GM18909 (cell line): ENCODE results near the gene PBRM1.
A peak's percentile ranks its signal among the peaks of the same experiment; 100 is the strongest.
"Not testable (repeated sequence)": the region's sequence is repeated elsewhere in the genome, so short reads cannot be mapped to it uniquely, and the experiment has no call there.

Source experiments
- ATAC-seq: cut with Tn5 transposase; IDR thresholded peaks from one replicate; pipeline ENCODE4 v1.9.1; 2021; ENCODE audit warnings: mild to moderate bottlenecking; ENCODE audit not compliant: unreplicated experiment, poor library complexity

The PBRM1 gene

DNA sequence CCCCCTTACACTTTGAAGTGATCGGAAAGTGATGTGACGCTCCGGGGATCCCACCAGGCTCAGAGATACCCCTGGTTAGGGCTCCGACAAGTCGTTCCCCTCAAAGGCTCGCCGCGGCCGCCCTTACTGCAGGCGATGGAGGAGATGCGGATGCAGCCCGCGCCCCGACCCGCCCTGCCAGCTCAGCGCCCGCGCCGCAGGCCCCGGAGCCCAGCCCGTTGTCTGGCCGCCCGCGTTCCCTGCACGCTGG, 19.6 kb upstream of the PBRM1 start:
- ATAC-seq = no peak

DNA sequence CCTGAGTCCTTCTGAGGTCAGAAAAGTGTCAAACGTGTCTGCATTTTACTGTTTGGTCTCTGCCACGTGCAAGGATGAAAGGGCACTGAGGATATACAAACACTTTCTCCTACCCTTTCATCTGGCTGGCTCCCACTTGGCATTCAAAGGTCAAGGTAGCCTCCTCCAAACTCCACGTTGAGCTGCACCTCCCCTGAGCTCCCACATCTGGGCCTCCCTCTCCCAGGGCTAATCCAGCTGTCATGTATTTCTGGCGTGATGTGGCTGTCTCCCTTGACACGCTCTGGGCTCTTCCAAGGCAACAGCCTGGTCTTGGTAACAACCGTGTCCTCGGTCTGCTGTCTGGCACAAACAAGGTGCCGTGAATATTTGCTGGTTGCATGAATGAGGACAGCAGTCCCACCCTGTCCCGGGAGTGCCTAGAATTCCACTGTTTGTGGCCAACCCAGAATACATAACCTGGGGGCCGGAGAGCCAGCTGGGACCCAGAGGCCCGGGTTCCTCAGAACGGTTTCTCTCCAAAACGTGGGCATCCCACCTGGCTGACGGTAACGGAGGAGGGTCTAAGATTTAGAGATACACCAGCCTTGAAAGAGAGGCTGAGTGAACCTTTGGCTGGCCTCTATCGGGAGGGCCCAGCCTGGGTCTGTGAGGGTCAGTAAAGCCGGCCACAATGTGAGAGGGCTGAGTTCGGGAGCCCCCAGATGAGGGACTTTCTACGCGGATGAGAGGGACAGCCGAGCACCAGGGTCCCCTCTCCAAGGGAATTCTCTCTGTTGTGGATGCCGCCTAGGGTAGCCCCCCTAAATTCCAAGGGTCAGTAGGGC, 19.1 kb upstream of the PBRM1 start:
- peak; percentile 15 for ATAC-seq

DNA sequence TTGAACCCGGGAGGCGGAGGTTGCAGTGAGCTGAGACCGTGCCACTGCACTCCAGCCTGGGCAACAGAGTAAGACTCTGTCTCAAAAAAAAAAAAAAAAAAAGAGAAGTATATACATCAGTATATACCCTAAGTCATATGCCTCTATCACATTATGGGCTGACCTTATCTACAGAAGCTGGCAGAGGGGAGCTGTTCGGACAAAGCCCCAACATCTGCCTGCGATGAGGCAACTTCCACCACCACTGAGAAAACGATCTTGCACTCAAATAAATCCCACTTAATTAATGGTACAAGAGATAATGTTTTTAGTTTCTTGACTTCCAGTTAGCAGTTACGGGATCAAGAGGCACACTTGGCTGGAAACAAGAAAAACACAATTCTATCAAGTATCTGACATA, 17.6 kb upstream of the PBRM1 start:
- no peak for ATAC-seq

DNA sequence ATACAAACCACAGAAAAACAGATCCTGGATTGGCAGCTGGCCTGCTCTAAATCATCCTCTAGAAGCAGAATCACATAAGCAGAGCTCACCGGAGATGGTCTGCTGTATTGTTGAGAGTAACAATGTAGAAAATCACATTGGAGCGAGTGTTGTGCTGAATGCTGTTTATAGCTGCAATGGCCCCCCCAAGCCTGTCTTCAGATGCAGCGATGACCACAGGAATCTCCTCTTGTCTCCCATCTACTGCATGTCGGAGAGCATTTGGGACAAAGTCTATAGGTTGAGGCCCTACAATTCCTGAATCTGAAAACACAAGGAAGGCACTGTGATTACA, 11.9 kb upstream of the PBRM1 start:
- no peak for ATAC-seq

DNA sequence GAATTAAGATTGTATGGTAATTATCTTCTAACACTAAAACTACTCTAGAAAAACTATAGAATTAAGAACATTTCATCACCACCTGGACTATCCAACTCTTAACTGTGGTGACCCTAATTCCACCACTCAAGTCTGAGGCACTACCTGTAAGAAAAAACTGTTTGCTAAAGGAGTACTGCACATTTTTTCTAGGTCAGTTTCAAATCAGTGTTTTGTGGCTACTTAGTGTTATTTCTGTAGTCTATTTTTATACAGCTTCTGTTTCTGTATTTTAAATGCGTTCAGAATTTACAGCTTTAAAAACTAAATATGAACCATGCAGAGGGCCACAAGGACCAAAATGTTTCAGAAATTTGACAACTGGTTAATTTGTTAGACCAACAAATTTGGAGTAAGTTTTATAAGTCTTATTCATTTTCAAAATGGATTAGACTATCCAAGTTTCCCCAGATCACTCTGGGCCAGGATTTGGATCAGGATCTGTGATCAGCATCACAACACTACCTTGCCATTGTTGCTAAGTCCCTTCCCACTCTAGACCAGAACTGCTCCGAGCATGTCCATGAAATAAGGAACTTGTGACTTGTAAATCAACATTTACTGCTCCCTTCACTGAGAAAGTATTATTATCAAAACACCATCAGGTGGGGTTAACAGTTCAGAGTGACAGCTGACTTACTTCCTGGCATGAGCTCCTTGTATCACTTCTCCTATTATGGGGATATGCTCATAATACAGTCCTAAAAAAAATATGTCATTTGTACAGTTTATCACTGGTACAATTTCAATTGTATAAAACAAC, 11.3 kb upstream of the PBRM1 start:
- no peak for ATAC-seq

DNA sequence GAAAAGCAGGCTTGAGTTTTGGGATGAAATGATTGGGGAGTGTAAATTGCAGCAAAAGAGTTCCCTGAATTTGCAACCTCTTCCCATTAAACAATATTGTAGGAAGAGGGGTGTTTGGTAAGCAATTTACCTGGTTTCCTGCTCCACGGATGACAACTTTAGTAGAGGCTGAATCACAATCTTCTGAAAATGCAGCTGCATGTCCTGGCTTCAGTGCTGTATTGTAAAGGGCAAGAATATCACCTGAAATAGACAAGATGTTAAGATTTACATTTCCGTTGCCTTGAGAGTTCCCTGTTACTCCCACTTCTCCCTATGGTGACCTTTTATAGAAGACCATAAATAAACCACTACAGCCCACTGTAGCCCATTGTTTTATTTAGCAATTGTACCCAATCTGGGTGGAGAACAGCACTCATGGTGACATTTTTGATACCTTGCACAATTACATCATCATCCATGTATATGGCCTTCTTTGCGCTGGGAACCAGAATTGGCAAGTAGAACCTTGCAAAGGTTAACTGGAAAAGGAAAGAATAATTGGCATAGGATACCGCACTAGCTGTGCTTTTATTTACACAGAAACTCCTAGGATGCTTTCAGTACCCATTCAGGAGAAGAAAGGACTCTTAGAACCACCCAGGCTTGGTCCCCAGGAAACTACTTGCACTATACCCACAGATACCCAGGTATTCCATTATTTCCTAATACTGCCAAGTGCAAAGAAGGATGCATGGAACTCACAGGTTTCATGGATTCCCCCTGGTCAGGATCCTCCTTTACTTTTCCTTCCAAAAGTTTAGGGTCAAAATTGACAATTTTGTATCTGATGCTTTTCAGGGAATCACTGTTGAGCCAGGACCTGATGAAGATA, 10.3 kb upstream of the PBRM1 start:
- ATAC-seq = no peak

DNA sequence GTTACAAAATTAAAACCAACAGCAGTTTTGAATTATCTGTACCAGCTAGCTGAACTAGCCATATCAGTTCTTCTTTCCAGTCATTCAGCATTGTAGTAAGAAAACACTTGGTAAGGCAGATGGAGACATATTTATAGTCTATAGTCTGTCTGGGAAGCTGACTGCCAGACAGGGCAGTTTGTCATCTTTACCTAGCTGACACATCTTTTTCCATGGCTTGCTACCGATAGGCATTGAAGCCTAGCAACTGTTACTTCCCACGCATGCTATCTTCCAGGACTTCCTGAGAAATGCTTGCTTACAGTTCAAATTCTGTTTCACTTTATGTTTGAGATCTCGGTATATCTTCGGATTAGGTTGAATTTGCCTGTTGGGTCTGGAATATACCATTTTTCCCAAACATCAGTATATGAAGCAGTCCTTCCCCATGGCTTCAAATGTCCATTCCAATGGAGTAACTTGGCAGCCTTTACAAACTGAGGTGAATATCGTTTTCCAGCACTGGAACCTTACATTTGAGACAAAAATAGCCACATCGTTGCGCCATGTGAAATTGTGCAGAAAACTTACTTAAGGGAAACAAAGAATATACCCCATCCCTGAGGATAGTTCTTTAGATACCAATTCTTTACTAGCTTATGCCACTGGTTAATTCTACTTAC, 8.9 kb upstream of the PBRM1 start:
- no peak for ATAC-seq

DNA sequence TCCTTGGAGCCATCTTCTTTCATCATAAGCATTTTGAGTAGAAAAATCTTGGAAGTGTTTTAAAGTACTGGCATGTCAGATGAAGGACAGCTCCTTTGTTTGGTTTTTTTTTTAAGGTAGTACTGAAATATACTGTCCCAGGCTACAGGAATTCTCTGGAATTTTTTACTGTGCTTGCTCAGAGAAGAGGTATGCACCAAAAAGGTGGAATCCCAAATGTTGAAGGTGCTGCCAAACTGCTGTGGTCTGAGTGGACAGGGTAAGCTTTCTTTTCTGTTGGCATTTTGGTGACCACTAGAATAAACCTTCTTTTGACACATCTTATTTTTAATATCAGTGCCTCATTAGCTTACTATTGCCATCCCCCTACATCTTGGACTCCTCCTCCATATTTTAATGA, 7.4 kb upstream of the PBRM1 start:
- no peak for ATAC-seq

DNA sequence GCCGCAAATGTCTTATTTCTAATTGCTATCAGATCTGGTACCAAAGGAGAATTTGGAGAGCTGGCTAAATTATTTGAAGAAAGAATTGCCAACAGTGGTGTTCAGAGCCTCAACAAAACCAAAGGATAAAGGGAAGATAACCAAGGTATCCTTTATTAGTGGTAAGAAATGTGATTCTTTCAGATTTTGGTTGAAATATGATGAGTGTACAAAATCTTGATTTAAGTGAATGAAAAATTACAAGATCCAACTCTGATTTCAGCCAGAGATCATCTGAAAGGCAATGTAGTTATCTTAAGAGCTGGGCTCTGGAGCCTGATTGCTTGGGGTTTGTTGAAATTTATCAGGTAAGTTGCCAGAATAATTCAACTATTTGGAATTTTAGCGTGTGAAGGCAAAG, 4.8 kb upstream of the PBRM1 start:
- no peak for ATAC-seq

DNA sequence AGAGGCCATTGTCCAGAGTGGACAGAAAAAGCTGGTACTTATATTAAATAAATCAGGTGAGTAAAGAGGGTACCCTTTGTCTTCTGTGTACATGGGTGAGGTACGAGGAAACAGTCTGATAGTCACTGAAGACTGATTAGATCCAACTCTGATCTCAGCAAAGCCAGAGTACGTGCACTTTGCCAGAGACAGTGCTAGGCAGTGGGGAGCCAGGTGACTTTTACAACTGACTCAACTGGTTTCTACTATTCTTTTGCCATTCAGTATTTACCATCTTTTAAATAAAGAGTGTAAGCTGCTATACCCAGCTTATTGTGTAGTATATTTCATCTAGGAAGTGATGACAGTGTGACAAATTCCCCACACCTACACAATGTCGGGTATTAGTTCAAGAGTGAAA, 3.4 kb upstream of the PBRM1 start:
- no peak for ATAC-seq

DNA sequence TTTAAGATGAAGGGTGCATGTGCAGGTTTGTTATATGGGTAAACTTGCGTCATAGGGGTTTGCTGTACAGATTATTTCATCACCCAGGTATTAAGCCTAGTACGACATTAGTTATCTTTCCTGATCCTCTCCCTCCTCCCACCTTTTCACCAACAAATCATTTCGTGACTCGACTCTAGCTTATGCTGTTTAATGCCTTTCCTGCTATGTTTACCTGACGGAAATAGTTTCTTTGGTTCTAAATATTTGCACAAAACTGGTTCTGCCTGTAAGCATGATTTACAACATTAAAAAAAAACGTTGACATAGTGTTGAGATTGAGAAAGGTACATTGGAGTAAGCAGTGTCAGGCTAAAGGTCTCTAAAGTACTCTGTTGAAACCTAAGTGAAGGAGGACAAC, 2.6 kb upstream of the PBRM1 start:
- no peak for ATAC-seq

DNA sequence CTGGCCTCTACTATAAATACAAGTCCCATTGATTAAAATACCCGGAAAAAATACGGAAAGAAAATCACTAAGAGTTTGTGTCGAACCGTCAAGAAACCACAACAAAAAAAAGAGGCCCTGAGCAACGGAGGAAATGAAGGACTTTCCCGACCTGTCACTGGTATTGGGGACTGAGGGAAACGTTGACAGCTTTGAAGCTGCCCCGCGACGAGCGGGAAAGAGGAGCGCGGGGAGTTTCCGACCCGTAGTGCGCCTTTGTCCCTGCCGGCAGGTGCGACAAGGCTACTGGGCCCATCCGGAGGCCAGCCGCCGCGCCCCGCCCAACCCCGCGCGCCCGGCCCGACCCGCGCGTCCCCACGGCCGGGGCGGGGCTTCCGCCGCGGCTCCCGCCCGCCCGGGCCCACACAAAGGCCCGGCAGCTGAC, 416 bp downstream of the PBRM1 start:
- ATAC-seq = peak; percentile 80

DNA sequence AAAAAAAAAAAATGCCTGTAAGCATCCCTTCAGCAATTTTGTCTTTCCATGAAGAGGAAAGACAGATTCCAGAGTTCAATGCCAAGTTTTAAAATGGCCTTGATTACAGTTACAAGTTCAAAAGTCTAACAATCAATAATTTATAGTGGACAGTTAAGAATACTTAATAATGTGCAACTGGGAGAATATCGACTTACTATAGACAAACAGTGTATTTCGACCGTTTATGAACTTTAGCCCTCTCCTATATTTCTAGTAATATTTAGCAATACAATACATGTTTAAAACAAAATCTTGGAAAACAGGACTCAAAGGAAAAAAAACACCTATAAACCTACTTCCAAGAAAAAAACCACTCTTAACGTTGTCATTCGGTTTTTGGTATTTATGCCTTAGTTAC, 1.5 kb downstream of the PBRM1 start:
- ATAC-seq = no peak

DNA sequence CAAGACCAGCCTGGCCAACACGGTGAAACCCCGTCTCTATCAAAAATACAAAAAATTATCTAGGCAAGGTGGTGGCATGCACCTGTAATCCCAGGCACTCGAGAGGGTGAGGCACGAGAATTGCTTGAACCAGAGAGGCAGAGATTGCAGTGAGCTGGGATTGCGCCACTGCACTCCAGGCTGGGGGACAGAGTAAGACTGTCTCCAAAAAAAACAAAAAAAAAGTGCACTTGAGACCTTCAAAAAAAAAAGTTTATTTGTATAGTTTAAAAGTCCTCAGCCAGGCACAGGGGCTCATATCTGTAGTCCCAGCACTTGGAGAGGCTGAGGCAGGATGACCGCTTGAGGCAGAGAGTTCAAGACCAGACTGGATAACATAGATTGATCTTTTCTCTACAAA, 2.1 kb downstream of the PBRM1 start:
- no peak for ATAC-seq

DNA sequence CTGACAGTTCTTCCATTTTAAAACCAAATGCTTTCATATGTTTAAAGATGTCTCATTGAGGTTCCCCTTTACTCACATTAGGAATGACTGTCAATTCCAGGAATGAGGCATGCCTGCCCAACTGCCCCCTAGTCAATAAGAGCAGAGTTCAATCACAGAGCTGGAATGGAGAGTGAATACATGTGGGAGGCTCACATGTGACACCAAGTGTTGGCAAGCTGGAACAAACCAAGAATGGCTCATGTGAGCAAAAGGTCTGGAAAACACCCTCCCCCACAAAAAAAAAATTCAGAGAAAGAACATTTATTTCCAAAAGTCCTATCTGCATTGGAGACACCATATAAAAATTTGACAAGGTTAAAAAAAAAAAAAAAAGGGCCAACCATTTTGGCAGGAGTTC, 3.7 kb downstream of the PBRM1 start:
- no peak for ATAC-seq

DNA sequence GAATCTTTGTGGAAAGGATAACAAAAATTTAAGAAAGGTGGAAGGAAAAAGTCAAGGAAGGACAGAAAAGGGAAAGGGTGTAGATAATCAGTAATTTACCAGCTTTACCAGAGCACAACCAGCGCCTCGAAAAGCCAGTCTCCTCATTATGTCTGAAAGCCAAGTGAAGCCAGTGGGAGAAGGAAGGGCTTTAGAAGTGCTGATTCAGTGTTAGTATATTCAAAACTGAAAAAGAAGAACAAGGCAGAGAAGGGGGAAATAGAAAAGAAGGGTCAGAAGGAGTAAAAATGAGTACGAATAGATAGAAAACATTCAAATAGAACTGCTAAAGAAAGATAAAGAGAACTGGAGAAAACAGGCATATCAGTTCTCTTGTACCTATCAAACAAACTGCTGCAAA, 4.1 kb downstream of the PBRM1 start:
- ATAC-seq = no peak

DNA sequence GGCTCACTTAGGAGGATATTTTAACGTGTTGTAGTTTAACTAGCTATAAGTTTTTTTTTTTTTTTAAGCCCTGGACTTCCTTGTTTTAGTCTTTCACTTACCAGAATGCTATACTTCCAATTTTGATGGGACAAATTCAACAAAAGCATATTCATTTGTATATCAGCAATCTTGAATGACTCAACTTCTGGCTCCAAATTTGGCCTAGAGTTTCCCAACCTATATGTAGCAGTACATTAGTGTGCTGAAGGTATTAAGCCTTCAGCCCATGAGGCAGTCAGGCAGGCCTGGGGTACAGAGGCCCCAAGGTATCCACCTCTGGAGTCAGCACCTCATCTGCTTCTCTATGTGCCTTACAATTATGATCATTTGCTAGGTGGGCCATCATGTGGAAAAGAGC, 5.9 kb downstream of the PBRM1 start:
- no peak for ATAC-seq

DNA sequence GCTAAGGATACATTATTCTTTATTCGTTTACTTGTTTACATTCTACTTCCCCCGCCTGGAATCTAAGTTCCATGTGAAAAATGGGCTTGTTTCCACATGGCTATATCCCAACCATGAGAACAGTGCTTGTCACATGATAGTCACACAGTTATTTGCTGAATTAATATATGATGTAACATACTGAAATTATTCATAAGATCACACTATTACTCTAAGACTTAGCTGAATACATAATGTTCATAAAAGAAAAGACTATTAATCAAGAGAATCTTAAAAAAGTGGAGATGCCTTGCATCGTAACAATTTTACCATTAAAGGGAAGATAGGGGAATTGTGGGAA, 6.5 kb downstream of the PBRM1 start:
- no peak for ATAC-seq

DNA sequence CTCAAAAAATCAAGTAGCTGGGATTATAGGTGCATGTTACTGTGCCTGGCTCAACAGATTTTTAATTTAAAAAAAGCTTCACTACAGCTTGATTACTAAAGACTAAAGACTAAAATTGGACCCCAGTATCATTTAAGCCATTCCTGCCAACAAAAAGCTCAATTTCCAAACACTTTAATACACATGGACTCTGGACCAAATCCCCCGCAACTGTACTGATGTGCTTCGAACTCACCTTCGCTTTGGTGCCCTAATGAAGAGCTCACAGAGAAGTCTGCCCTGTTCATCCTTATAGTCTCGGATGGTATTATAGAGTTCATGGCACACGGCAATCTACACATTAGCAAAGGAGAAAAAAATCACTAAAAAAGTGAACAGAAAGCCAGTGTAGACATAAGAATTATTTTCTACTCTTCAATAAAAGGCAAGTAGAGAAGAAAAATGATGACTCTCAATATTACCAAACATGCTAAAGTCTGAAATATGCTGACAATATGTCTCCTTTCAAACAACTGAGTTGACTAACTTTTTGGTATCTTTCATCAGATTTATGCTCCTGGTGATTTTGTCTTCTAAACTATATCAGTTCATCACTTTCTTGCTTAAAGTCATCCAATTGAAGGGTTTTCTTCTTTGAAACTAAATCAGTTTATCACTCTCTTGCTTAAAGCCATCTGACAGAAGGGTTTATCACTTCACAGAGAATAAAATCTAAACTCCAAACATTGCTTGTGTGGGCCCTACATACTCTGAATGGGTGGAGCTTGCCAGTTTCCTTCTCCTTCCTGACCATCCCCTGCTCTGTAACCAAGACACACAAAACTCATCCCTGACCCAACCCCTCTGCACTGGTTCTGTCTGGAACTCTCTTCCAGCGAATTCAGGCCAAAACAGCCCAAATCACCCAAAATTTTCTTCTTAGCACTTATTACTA, 7.2 kb downstream of the PBRM1 start:
- ATAC-seq = no peak

DNA sequence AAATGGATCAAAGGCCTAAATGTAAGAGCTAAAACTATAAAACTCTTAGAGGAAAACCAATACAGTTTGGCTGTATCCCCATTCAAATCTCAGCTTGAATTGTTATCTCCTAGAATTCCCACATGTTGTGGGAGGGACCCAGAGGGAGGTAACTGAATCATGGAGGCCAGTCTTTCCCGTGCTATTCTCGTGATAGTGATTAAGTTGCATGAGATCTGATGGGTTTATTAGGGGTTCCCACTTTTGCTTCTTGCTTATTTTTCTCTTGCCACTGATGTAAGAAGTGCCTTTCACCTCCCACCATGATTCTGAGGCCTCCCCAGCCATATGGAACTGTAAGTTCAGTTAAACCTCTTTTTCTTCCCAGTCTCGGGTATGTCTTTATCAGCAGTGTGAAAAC, 9.5 kb downstream of the PBRM1 start:
- not testable (repeated sequence) for ATAC-seq
